ENCODE data around the gene PERP. TPM values are rescaled to one million over a fixed set of nuclear protein-coding genes. Genes with fewer than 3 reads are reported as not detected.

The PERP gene
- total and polyA plus RNA-seq, 2 of the 4 experiments (the other 2 are of a cell fraction) = 7.7 to 21.4 TPM

- no peak overlapping the region for H2BK120ac ChIP-seq (ENCODE audit: low read depth, low read length)
- no CpG with 5 or more reads among the region's 3 CpGs for WGBS, 2 experiments (ENCODE audit: extremely low coverage in 2 of 2, insufficient read length in 1 of 2)
- H3K4ac ChIP-seq (ENCODE audit: low read depth, low read length) = no peak overlapping the region
- H3K79me1 ChIP-seq (ENCODE audit: low read depth in 1 of 2, low read length in 2 of 2) = no peaks in the 10 kb centered on the region
- H2AK5ac ChIP-seq (ENCODE audit: low read depth, low read length) = no peak overlapping the region
- H3K4me1 ChIP-seq (ENCODE audit: control insufficient read depth, insufficient read depth, low read length) = no peaks in the 10 kb centered on the region
- H3K9me3 ChIP-seq (ENCODE audit: control insufficient read depth, insufficient read depth, low read length) = no peaks in the 10 kb centered on the region
- no peak overlapping the region for H3K27ac ChIP-seq (ENCODE audit: insufficient read depth, low read length)
- no peak overlapping the region for H4K8ac ChIP-seq (ENCODE audit: low read depth in 2 of 2, low read length in 2 of 2)
- POLR2A ChIA-PET (ENCODE audit: unreplicated experiment) = no interaction called here
- H3K9ac ChIP-seq (ENCODE audit: low read depth, low read length) = no peak overlapping the region
- H3K9me1 ChIP-seq (ENCODE audit: insufficient read depth, low read length) = no peaks in the 10 kb centered on the region
- no peak overlapping the region for H3K4me3 ChIP-seq (ENCODE audit: insufficient read depth, low read depth, low read length)
- no peak overlapping the region for H3K23ac ChIP-seq (ENCODE audit: low read depth, low read length)
- in situ Hi-C loops (cut with MboI; ENCODE audit: low sequenced_read_pairs) = no loop called here
- BruUV-seq (replicated peaks) = no TSS peak
- H2BK20ac ChIP-seq (ENCODE audit: low read depth, low read length) = no peak overlapping the region
- H3K4me2 ChIP-seq (ENCODE audit: low read depth, low read length) = no peak overlapping the region
- H3K36me3 ChIP-seq (ENCODE audit: control insufficient read depth, insufficient read depth, low read length) = no peaks in the 10 kb centered on the region
- H2BK5ac ChIP-seq (ENCODE audit: low read depth, low read length, poor library complexity, severe bottlenecking) = no peak overlapping the region
- H4K5ac ChIP-seq (ENCODE audit: low read depth, low read length) = no peak overlapping the region
- intact Hi-C loops (cut with micrococcal nuclease) = no loop called here
- ATAC-seq (ENCODE audit: low read depth) = no peak
- no peak for DNase-seq
- H2BK15ac ChIP-seq (ENCODE audit: low read depth, low read length) = no peak overlapping the region
- CTCF ChIA-PET = interaction anchor here (0.7 kb wide), 1 partner anchor 145 kb away, joined by 5 read pairs; no protein-coding TSS in a partner anchor
- H3K56ac ChIP-seq (ENCODE audit: extremely low read depth, insufficient read depth, low read length) = no peak overlapping the region
- no peaks in the 10 kb centered on the region for H4K20me1 ChIP-seq (ENCODE audit: insufficient read depth, low read length)
- dilution Hi-C loops (cut with HindIII; ENCODE audit: low sequenced_read_pairs, unreplicated experiment) = no loop called here
- H3K14ac ChIP-seq (replicated peaks; ENCODE audit: low read depth, low read length) = no peak overlapping the region
- no peak overlapping the region for H3K18ac ChIP-seq (ENCODE audit: low read depth, low read length)
- H4K91ac ChIP-seq (ENCODE audit: insufficient read depth, low read depth, low read length) = no peak overlapping the region
- H2AFZ ChIP-seq (replicated peaks; ENCODE audit: low read length, poor library complexity) = no peak overlapping the region
- H3K27me3 ChIP-seq (ENCODE audit: control insufficient read depth, insufficient read depth, low read length) = peaks cover 9% of the 10 kb centered on the region
- H2AK9ac ChIP-seq (replicated peaks; ENCODE audit: low read depth, low read length, poor library complexity) = no peak overlapping the region
- TF ChIP-seq CHD1 (IDR thresholded peaks at IDR 0.05; ENCODE audit: low read depth, low read length) (no peak), RAD21 (IDR thresholded peaks at IDR 0.05; ENCODE audit: low read length) (no peak), NFE2L2 (IDR thresholded peaks at IDR 0.05; ENCODE audit: low read depth, low read length) (no peak), RCOR1 (IDR thresholded peaks at IDR 0.05; ENCODE audit: insufficient replicate concordance, low read length) (no peak), SMC3 (IDR thresholded peaks at IDR 0.05; ENCODE audit: low read depth, low read length) (no peak), MAFK (IDR thresholded peaks at IDR 0.05; ENCODE audit: low read depth, low read length) (no peak), POLR2A (IDR thresholded peaks at IDR 0.05; ENCODE audit: low read depth, low read length) (no peak), BHLHE40 (IDR thresholded peaks at IDR 0.05; ENCODE audit: low read depth, low read length) (no peak), RFX5 (IDR thresholded peaks at IDR 0.05; ENCODE audit: low read depth, low read length) (no peak), ELK1 (IDR thresholded peaks at IDR 0.05; ENCODE audit: borderline replicate concordance, low read depth, low read length) (no peak), MAZ (IDR thresholded peaks at IDR 0.05; ENCODE audit: borderline replicate concordance, low read depth, low read length) (no peak), USF2 (IDR thresholded peaks at IDR 0.05; ENCODE audit: low read depth, low read length) (no peak), CTCF (conservative IDR thresholded peaks at IDR 0.05; ENCODE audit: low read depth, low read length) (no peak), FOS (IDR thresholded peaks at IDR 0.05; ENCODE audit: low read depth, low read length) (no peak), MXI1 (IDR thresholded peaks at IDR 0.05; ENCODE audit: borderline replicate concordance, low read depth, low read length) (no peak), CEBPB (IDR thresholded peaks at IDR 0.05; ENCODE audit: low read depth, low read length) (no peak)
Measured at GRCh38 chr6:138145402-138145801, 38.2 kb upstream of the PERP start.
